GM23338 (cell line): ENCODE data around the gene LIX1. TPM values are rescaled to one million over a fixed set of nuclear protein-coding genes. Genes with fewer than 3 reads are reported as not detected.

Source experiments
- ATAC-seq: fragments of 200-7000 bp; cut with Tn5 transposase; 3 replicates; pipeline ENCODE4 v1.9.1; 2020
- DNase-seq: peaks from one replicate; pipeline ENCODE4 v3.0.0-alpha.2; 2015; ENCODE audit warnings: low spot score
- H2AFZ ChIP-seq: fragments of 200-600 bp; sonication (generic); 2 replicates; pipeline ENCODE4 v1.8.0; 2016; ENCODE audit warnings: antibody characterized with exemption, mild to moderate bottlenecking, moderate library complexity
- H3F3A ChIP-seq: fragments of 200-600 bp; sonication (generic); replicated peaks from 2 replicates; pipeline ENCODE4 v1.8.0; 2017; ENCODE audit warnings: antibody characterized with exemption, mixed run types, low read depth
- H3K27ac ChIP-seq: fragments of 200-600 bp; sonication (generic); 2 replicates; pipeline ENCODE4 v1.6.1; 2016; ENCODE audit warnings: low read depth
- H3K27me3 ChIP-seq: fragments of 200-600 bp; sonication (generic); 2 replicates; pipeline ENCODE4 v1.8.0; 2016; ENCODE audit warnings: mild to moderate bottlenecking, mixed run types, moderate library complexity; ENCODE audit not compliant: insufficient read depth
- H3K36me3 ChIP-seq: fragments of 200-600 bp; sonication (generic); 2 replicates; pipeline ENCODE4 v1.8.0; 2016; ENCODE audit warnings: mild to moderate bottlenecking; ENCODE audit not compliant: insufficient read depth
- H3K4me1 ChIP-seq: fragments of 200-600 bp; sonication (generic); 2 replicates; pipeline ENCODE4 v1.8.0; 2016; ENCODE audit warnings: mild to moderate bottlenecking, moderate library complexity; ENCODE audit not compliant: insufficient read depth
- H3K4me2 ChIP-seq: fragments of 200-600 bp; sonication (generic); 2 replicates; pipeline ENCODE4 v1.7.1; 2017; ENCODE audit warnings: mixed run types
- H3K4me3 ChIP-seq: fragments of 200-600 bp; sonication (generic); 2 replicates; pipeline ENCODE4 v1.6.1; 2016; ENCODE audit warnings: mixed run types
- H3K79me2 ChIP-seq: fragments of 200-600 bp; sonication (generic); replicated peaks from 2 replicates; pipeline ENCODE4 v1.8.0; 2017; ENCODE audit warnings: mild to moderate bottlenecking; ENCODE audit not compliant: insufficient read depth
- H3K9me2 ChIP-seq: fragments of 200-600 bp; sonication (generic); 2 replicates; pipeline ENCODE4 v1.8.0; 2017; ENCODE audit not compliant: insufficient read depth
- H4K20me1 ChIP-seq: fragments of 200-600 bp; sonication (generic); replicated peaks from 2 replicates; pipeline ENCODE4 v1.8.0; 2017; ENCODE audit warnings: mild to moderate bottlenecking; ENCODE audit not compliant: insufficient read depth
- H3K27ac Mint-ChIP-seq: 2 replicates; pipeline ENCODE4 v1.8.0; 2020; ENCODE audit warnings: inconsistent platforms, mild to moderate bottlenecking, moderate library complexity, mixed read lengths
- H3K27me3 Mint-ChIP-seq: 3 replicates; pipeline ENCODE4 v1.8.0; 2022; ENCODE audit warnings: low read depth, mild to moderate bottlenecking, moderate library complexity, mixed read lengths, inconsistent platforms; ENCODE audit not compliant: insufficient read depth, poor library complexity
- H3K36me3 Mint-ChIP-seq: 3 replicates; pipeline ENCODE4 v1.8.0; 2021; ENCODE audit warnings: low read depth, mild to moderate bottlenecking, inconsistent platforms, moderate library complexity, mixed read lengths
- H3K4me1 Mint-ChIP-seq: 3 replicates; pipeline ENCODE4 v1.8.0; 2020; ENCODE audit warnings: mild to moderate bottlenecking, inconsistent platforms, mixed read lengths
- H3K4me3 Mint-ChIP-seq: 3 replicates; pipeline ENCODE4 v1.8.0; 2021; ENCODE audit warnings: moderate library complexity, mild to moderate bottlenecking, inconsistent platforms, mixed read lengths
- H3K9me3 Mint-ChIP-seq: 3 replicates; pipeline ENCODE4 v1.8.0; 2020; ENCODE audit warnings: moderate library complexity, mild to moderate bottlenecking, inconsistent platforms, mixed read lengths
- CREB1 ChIP-seq: fragments of 250-450 bp; sonication (Bioruptor Pico); IDR thresholded peaks from 2 replicates; pipeline ENCODE4 v1.5.0; 2020; ENCODE audit warnings: low read depth, mild to moderate bottlenecking, moderate library complexity
- EZH2phosphoT487 ChIP-seq: fragments of 200-600 bp; sonication (generic); IDR thresholded peaks from one replicate; pipeline ENCODE4 v1.8.1; 2018; ENCODE audit warnings: antibody characterized with exemption; ENCODE audit not compliant: unreplicated experiment
- JUNB ChIP-seq: IDR thresholded peaks from one replicate; pipeline ENCODE4 v1.6.1; 2016; ENCODE audit warnings: antibody characterized with exemption; ENCODE audit not compliant: unreplicated experiment
- POLR2AphosphoS5 ChIP-seq: IDR thresholded peaks from 2 replicates; pipeline ENCODE4 v1.6.1; 2016; ENCODE audit warnings: antibody characterized with exemption, low read depth
- STAT1 ChIP-seq: IDR thresholded peaks from one replicate; pipeline ENCODE4 v1.6.1; 2016; ENCODE audit warnings: antibody characterized with exemption; ENCODE audit not compliant: unreplicated experiment
- ZNF114 ChIP-seq: fragments of 250-450 bp; sonication (Bioruptor Pico); IDR thresholded peaks from 2 replicates; pipeline ENCODE4 v1.5.0; 2020; ENCODE audit warnings: mild to moderate bottlenecking, moderate library complexity
- ZNF331 ChIP-seq: fragments of 250-450 bp; sonication (Bioruptor Pico); IDR thresholded peaks from 2 replicates; pipeline ENCODE4 v1.5.0; 2020; ENCODE audit warnings: low read depth, mild to moderate bottlenecking, moderate library complexity
- polyA plus RNA-seq: library from polyadenylated mRNA; unstranded; fragments of >200 nt; fragmentation: Nextera tagmentation; extraction: Ambion mirVana; gene quantifications from 2 replicates; pipeline ENCODE4 v1.2.1, GENCODE V29; 2016
- total RNA-seq: library from RNA; depleted of rRNA; stranded (reverse); fragments of >200 nt; shearing (Covaris generic); gene quantifications from 2 replicates; pipeline ENCODE4 v1.2.3, GENCODE V29; 2014
- TF ChIP-seq, protein P1 (sequence below): IDR thresholded peaks from one replicate; pipeline ENCODE4 v1.6.1; 2018; ENCODE audit warnings: antibody characterized with exemption; ENCODE audit not compliant: unreplicated experiment
- TF ChIP-seq, protein P2 (sequence below): IDR thresholded peaks from 2 replicates; pipeline ENCODE4 v1.6.1; 2016; ENCODE audit warnings: antibody characterized with exemption
- TF ChIP-seq, protein P3 (sequence below), 2 experiments: fragments of 200-600 bp in 1 of 2; sonication (generic) in 1 of 2; conservative IDR thresholded peaks; 2 replicates each; pipeline versions ENCODE4 v1.5.1 to v1.6.1; 2016 to 2017; ENCODE audit warnings: antibody characterized with exemption in 2 of 2, low read depth in 2 of 2, mild to moderate bottlenecking in 2 of 2, moderate library complexity in 1 of 2

LIX1 gene
- total and polyA plus RNA-seq, 2 experiments from 2014 or later: 0.13 TPM; not detected in 1

DNA sequence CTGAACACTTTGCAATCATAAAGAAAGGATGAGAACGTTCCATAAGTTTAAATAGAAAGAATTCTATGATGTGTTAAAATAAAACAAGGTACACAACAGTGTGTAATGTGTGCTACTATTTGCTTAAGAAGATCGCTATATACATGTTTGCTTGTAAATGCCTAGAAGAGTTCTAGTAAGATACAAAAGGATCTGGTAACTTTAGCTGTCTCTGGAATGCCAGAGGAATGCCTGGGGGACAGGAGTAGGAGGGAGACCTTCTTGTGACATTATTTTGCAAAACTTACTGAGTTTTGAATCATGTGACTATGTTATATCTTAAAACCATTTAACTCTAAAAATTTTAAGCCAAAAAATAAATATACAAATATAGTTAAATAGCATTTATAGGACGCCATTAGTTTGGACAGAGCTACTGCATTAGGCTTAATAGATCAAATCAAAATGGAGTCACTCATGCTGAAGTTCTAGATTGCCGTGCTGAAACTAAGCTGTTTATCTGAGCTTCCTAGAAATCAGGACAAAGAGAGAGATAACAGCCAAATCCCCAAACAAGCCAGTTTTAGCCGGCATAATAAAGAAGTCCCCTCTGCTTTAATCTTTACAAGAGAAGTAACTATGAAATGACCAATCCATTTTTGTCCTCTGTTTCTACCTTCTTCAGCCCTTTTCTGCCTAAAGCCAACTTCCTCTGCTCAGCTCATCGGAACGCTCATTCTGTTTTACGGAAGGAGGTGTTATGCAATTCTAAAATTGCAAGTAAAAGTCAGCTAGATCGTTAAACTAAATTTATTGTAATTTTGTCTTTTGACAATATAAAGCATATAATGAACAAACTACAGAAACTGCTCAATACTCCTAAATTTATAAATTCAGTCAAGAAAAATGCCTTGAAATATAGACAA is 44.8 kb downstream of the LIX1 start:
- no peak overlapping the region for H3K4me2 ChIP-seq
- no peaks in the 10 kb centered on the region for H3K27me3 ChIP-seq
- no peak overlapping the region for H3K4me3 ChIP-seq
- Mint-ChIP-seq H3K4me1 (peaks cover 42% of the 10 kb centered on the region), H3K27ac (0 out of 2 replicates have a peak overlapping the region, but pooled peaks have one; percentile 22), H3K4me3 (no peak overlapping the region), H3K36me3 (no peaks in the 10 kb centered on the region), H3K9me3 (no peaks in the 10 kb centered on the region), H3K27me3 (peaks cover 2% of the 10 kb centered on the region)
- no peaks in the 10 kb centered on the region for H3K36me3 ChIP-seq
- DNase-seq (peak; percentile 39), ATAC-seq (no peak)
- TF ChIP-seq ZNF114 (CRISPR knock-in tag): no peak
- no peak for TF ChIP-seq STAT1
- TF ChIP-seq, protein P1, sequence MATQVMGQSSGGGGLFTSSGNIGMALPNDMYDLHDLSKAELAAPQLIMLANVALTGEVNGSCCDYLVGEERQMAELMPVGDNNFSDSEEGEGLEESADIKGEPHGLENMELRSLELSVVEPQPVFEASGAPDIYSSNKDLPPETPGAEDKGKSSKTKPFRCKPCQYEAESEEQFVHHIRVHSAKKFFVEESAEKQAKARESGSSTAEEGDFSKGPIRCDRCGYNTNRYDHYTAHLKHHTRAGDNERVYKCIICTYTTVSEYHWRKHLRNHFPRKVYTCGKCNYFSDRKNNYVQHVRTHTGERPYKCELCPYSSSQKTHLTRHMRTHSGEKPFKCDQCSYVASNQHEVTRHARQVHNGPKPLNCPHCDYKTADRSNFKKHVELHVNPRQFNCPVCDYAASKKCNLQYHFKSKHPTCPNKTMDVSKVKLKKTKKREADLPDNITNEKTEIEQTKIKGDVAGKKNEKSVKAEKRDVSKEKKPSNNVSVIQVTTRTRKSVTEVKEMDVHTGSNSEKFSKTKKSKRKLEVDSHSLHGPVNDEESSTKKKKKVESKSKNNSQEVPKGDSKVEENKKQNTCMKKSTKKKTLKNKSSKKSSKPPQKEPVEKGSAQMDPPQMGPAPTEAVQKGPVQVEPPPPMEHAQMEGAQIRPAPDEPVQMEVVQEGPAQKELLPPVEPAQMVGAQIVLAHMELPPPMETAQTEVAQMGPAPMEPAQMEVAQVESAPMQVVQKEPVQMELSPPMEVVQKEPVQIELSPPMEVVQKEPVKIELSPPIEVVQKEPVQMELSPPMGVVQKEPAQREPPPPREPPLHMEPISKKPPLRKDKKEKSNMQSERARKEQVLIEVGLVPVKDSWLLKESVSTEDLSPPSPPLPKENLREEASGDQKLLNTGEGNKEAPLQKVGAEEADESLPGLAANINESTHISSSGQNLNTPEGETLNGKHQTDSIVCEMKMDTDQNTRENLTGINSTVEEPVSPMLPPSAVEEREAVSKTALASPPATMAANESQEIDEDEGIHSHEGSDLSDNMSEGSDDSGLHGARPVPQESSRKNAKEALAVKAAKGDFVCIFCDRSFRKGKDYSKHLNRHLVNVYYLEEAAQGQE: no peak
- no peak for TF ChIP-seq ZNF331 (CRISPR knock-in tag)
- TF ChIP-seq JUNB: no peak
- no peak for TF ChIP-seq POLR2AphosphoS5
- TF ChIP-seq, protein P2, sequence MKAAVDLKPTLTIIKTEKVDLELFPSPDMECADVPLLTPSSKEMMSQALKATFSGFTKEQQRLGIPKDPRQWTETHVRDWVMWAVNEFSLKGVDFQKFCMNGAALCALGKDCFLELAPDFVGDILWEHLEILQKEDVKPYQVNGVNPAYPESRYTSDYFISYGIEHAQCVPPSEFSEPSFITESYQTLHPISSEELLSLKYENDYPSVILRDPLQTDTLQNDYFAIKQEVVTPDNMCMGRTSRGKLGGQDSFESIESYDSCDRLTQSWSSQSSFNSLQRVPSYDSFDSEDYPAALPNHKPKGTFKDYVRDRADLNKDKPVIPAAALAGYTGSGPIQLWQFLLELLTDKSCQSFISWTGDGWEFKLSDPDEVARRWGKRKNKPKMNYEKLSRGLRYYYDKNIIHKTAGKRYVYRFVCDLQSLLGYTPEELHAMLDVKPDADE: no peak
- no peak for TF ChIP-seq EZH2phosphoT487
- TF ChIP-seq, protein P3, sequence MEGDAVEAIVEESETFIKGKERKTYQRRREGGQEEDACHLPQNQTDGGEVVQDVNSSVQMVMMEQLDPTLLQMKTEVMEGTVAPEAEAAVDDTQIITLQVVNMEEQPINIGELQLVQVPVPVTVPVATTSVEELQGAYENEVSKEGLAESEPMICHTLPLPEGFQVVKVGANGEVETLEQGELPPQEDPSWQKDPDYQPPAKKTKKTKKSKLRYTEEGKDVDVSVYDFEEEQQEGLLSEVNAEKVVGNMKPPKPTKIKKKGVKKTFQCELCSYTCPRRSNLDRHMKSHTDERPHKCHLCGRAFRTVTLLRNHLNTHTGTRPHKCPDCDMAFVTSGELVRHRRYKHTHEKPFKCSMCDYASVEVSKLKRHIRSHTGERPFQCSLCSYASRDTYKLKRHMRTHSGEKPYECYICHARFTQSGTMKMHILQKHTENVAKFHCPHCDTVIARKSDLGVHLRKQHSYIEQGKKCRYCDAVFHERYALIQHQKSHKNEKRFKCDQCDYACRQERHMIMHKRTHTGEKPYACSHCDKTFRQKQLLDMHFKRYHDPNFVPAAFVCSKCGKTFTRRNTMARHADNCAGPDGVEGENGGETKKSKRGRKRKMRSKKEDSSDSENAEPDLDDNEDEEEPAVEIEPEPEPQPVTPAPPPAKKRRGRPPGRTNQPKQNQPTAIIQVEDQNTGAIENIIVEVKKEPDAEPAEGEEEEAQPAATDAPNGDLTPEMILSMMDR (conservative IDR thresholded peaks at IDR 0.05; ENCODE audit: low read depth in 2 of 2): no peak
- TF ChIP-seq CREB1 (CRISPR knock-in tag): no peak
- H2AFZ ChIP-seq: peak overlapping the region; percentile 20; the same call in 1 of the 2 replicates
- H3K9me2 ChIP-seq: peaks cover 10% of the 10 kb centered on the region; the same call in 1 of the 2 replicates
- no peaks in the 10 kb centered on the region for H4K20me1 ChIP-seq
- peaks cover 27% of the 10 kb centered on the region for H3K4me1 ChIP-seq
- no peak overlapping the region for H3K27ac ChIP-seq
- H3K79me2 ChIP-seq: no peaks in the 10 kb centered on the region
- H3F3A ChIP-seq: no peaks in the 10 kb centered on the region
